GM19240 (cell line): ENCODE data around the gene RBM24.
"Not testable (repeated sequence)": the region's sequence is repeated elsewhere in the genome, so short reads cannot be mapped to it uniquely, and the experiment has no call there.

ENCODE experiments used
- DNase-seq: peaks from one replicate; pipeline ENCODE4 v3.0.0; 2011; ENCODE audit warnings: low spot score; ENCODE audit not compliant: insufficient read length

The RBM24 gene

DNA sequence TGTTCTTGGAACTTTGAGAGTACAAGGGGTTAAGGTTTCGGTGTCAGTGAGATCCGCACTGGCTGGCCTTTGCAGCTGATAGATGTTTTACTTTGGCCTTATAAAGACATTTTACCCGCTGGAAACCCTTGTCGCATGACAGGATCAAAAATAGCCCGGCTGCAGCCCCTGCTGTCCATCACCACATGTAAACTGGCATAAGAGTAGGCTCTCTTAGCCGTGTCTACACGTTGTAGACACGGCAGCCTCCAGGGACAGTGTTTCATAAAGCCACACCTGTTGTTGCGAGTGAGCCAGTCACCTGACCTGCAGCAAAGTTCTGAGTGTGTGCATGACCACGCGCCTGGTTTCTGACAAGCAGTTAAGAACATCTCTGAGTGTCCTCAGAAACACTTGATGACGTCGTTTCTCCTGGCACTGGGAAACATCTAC, 8.5 kb downstream of the RBM24 start:
- no peak for DNase-seq

GRCh38 chr6:17291778-17292177, 10.6 kb downstream of the RBM24 start:
- no peak for DNase-seq

DNA sequence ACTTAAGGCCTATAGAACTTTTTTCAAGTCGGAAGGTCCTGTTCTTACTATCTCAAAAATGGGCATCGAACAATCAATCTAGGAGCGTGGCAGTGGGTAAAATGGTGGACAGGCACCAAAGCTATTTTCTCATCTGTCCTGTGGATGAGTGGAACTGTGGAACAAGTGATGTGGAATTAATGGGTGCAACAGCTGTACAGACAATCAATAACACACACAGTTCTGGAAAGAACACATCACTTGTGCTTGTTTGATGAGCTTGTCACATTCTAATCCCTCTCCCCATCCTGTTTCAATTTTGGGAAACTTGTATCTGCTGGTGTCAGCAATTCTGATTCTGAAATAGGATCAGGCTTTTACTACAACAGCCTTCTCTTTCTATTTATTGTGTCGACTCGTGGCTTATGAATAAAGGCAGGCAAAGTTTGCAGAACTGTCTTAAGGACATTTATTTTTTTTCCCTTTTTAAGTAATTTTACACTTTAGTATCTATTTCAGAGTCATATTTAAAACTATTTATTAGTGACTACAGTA, 11.5 kb downstream of the RBM24 start:
- no peak for DNase-seq

DNA sequence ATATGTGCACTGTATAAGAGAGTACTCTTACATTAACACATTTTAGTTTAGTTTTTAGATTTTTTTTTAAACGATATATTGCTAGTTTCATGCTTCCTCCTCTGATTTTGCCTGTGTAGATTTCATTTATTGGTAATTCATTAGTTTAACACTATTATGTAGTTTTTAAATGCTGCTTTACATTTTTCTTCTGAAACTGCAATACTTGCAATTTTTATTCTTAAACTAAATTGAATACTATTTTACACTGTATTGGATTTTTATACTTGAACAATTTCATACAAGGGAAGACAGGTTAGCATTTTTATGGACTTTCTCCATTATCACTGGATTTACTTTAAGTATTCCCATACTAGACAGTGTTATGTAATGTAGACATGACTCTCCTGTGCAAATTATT, 12.2 kb downstream of the RBM24 start:
- DNase-seq, result no peak

GRCh38 chr6:17297271-17298080, 16.3 kb downstream of the RBM24 start:
- DNase-seq, result no peak

DNA sequence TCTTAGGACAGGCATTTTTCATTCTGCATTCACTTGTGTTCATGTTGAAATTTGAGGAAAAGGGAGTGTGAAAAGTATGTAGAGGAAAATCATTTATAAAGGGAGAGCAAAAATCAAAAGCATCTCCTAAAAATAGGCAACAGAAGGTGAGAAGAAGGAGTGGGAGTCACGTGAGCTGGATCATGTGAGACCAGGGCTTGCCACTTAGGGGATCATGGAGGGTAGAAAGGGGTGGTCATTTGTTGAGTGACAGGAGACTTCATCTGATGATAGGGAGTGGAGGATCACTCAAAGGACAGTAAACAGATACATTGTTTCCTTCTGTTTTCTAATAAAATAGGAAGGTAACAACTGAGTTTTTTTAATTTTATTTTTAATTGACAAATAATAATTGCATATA, 17.1 kb downstream of the RBM24 start:
- no peak for DNase-seq

GRCh38 chr6:17299222-17299621, 18.1 kb downstream of the RBM24 start:
- DNase-seq, result no peak

DNA sequence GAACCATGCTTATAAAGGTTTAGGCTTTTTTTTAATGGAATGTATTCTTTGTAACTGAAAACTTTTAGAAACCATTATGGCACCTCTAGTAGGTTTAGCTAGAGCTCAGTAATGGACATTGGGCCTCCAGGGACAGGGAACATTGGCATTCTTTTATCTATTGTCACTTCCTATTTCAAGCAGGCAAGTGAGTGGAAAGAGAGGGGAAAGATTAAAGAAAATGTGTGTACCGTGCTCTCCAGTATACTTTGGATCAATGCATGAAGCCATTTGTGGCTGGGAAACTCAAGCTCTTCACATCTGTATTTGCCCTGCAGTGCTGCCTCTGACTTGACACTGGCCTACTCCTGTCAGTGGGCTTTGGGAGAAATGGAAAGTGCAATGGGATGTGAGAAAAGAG, 18.6 kb downstream of the RBM24 start:
- DNase-seq, result no peak

GRCh38 chr6:17300637-17301036, 19.5 kb downstream of the RBM24 start:
- DNase-seq, result no peak

GRCh38 chr6:17303444-17303843, 22.3 kb downstream of the RBM24 start:
- no peak for DNase-seq

DNA sequence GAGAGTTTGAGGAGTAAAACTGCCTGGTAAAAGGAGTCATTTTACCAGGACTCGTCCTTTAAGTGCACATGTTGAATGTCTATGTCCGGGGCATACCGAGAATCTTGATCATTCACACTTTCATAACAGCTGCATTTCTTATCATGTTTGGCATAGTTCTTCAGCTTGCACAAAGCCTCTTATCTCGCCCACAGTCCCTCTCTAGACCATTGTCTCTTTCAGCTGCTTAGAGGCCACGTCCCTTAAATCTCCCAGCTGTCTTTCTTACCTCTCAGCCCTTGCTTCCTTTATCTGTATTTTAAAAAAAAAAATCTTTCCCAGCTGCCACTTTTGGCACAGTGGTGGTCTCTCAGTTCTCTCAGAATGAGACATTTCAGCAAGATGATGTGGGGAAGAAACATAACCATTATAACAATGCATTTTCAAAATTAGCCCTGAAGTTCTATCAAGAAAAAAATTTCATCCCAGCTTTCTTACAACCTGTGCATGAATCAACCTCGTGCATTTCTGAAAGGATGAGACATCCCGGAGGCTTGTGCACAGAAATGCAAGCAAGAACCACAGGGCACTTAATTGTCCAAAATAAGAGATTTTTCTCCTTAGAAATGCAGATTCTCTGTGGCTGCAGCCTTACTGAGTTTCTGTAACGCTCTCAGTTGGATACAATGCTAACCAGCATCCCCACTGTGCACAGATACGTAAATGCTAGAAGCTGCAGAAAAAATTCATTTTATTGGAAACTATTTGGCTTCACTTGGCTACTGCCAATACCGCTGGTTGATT, 24.2 kb downstream of the RBM24 start:
- no peak for DNase-seq

DNA sequence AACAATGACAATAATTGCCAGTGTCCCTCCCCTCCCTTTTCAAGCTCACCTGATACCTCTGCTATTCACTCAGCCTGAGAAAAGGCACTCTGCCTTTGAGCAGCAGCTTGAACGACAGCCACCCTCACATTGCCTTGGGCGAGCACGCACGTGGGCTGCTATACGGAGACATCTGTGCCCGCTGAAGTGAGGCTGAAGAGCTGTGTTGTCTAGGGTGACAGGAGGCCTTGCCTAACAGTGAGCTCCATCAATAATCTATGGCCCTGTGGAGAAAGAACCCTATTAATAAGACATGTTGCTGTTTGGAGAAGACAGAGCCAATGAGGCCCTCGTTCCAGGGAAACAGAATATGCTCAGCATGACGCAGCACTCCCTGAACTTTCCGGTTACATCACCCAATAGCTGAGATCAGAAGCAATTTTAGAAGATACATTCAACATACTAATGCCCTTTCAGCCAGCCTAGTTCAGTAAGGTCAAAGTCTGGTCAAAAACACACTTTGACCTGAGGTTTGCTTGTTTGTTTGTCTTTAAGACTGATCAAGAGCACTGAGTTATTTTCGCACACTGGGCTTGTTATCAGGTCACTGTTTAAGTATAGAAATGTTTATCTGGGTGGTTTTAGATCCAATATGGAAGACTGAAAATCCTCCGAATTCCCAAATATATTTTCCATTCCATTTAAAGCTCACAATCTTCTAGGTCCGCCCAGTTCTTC, 30.6 kb downstream of the RBM24 start:
- no peak for DNase-seq

DNA sequence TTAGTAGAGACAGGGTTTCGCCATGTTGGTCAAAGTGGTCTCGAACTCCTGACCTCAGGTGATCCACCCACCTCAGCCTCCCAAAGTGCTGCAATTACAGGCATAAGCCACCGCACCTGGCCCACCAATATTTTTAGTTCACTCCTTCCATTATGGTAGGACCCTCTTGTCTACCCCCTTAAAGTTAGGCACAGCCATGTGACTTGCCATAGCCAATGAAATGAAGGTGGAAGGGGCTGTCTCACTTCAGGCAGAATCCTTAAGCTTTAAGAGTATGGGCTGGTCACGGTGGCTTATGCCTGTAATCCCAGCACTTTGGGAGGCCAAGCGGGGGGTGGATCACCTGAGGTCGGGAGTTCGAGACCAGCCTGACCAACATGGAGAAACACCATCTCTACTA, 32.1 kb downstream of the RBM24 start:
- DNase-seq, result not testable (repeated sequence)

DNA sequence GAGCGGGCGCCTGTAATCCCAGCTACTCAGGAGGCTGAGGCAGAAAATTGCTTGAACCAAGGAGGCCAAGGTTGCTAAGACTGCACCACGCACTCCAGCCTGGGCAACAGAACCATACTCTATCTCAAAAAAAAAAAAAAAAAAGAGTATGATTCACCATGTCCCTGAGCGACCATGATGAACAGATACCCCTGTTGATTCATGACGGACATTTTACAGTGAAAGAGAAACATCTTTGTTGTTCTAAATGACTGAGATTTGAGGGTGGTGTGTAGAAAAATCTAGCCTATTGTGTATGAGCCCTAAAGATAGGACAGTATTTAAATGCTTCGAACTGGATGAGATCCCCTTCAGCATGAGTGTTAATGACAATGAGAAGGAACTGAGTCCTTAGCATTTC, 32.8 kb downstream of the RBM24 start:
- no peak for DNase-seq

GRCh38 chr6:17315262-17315661, 34.1 kb downstream of the RBM24 start:
- DNase-seq, result no peak

GRCh38 chr6:17318435-17319165, 37.4 kb downstream of the RBM24 start:
- DNase-seq, result no peak

DNA sequence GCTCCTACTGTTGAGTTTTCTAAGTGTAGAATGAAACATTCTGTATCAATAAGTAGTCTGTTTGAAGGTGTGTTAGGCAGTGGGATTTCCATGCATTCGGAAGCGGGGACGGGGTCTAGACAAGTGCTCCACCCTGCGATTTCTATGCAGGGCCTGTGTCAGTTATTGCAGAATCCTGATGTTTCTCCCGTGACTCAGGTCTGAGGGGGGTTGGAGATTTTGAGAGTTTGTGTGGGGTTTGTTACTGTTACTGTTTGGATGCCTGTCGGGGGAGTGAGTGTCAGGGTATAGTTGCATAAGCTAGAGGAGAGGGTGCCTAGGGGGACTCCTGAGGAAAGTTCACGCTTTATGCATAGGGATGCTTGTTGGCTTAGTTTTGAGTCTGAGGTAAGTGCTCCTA, 39.1 kb downstream of the RBM24 start:
- not testable (repeated sequence) for DNase-seq

- no peak for DNase-seq
Observed at GRCh38 chr6:17331238-17331637, 50.1 kb downstream of the RBM24 start.

DNA sequence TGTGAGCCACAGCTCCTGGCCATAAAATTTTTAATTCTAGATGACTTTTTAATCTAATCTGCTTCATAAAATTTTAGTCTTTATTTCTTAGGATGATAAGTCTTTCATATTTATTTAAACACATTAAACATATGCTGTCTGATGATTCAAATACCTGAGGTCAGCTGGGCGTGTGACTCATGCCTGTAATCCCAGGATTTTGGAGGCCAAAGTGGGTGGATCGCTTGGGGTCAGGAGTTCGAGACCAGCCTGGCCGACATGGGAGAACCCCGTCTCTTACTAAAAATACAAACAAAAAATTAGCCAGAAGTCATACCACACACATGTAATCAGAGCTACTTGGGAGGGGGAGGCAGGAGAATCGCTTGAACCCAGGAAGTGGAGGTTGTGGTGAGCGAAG, 53.1 kb downstream of the RBM24 start:
- no peak for DNase-seq

DNA sequence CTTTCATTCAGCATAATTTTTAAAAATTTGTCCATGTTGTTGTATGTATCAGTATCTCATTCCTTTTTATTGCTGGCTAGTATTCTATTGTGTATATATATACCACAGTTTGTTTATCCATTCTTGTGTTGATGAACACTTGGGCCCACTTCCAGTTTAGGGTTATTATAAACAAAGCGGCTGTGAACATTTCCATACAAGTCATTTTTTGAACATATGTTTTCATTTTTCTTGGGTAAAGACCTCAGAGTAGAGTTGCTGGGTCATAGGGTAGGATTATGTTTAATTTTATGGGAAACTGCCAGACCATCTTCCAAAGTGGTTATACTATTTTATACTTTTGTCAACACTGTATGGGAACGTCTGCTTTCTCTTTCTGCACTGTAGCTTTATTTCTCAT, 55.3 kb downstream of the RBM24 start:
- no peak for DNase-seq

DNA sequence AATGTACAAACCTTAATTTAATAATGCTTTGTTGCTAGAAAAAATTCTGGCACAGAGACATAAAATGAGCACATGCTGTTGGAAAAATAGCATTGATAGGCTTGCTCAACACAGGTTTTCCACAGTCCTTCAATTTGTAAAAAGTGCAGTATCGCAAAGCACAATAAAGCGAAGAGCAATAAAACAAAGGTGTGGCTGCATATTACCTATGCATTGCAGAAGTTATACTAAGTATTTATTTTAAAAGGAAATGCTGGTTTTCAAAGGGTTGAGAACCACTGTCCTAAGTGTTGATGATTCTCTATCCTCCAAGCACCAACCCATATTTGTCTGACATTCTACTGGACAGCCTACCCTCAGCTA, 58.1 kb downstream of the RBM24 start:
- DNase-seq, result no peak
